SK-N-SH treated with all-trans-retinoic acid at 6 μM for 48 hours (cell line): ENCODE results near the gene CLDN16.

Experiments
- ESRRG ChIP-seq: fragments of 250-450 bp; sonication (Bioruptor Pico); IDR thresholded peaks from 2 replicates; pipeline ENCODE4 v1.6.1; 2021; ENCODE audit warnings: mild to moderate bottlenecking
- RARB ChIP-seq: fragments of 250-450 bp; sonication (Bioruptor Pico); IDR thresholded peaks from 2 replicates; pipeline ENCODE4 v1.8.0; 2021; ENCODE audit warnings: mild to moderate bottlenecking, moderate library complexity
- TSHZ2 ChIP-seq: fragments of 250-450 bp; sonication (Bioruptor Pico); IDR thresholded peaks from 2 replicates; pipeline ENCODE4 v1.5.0; 2020; ENCODE audit warnings: mild to moderate bottlenecking, moderate library complexity
- ZFP30 ChIP-seq: fragments of 450-650 bp; formaldehyde crosslinking; IDR thresholded peaks from 2 replicates; pipeline ENCODE4 v1.5.0; 2022; ENCODE audit warnings: mild to moderate bottlenecking, moderate library complexity
- TF ChIP-seq, protein P1 (sequence below): fragments of 250-450 bp; sonication (Bioruptor Pico); IDR thresholded peaks from 2 replicates; pipeline ENCODE4 v1.8.0; 2020; ENCODE audit warnings: mild to moderate bottlenecking, moderate library complexity, borderline replicate concordance

GRCh38 chr3:190361791-190362190, 26.2 kb upstream of the CLDN16 start:
- TF ChIP-seq ESRRG (CRISPR knock-in tag) (no peak), RARB (CRISPR knock-in tag) (no peak), ZFP30 (CRISPR knock-in tag) (no peak), TSHZ2 (no peak)
- TF ChIP-seq, protein P1, sequence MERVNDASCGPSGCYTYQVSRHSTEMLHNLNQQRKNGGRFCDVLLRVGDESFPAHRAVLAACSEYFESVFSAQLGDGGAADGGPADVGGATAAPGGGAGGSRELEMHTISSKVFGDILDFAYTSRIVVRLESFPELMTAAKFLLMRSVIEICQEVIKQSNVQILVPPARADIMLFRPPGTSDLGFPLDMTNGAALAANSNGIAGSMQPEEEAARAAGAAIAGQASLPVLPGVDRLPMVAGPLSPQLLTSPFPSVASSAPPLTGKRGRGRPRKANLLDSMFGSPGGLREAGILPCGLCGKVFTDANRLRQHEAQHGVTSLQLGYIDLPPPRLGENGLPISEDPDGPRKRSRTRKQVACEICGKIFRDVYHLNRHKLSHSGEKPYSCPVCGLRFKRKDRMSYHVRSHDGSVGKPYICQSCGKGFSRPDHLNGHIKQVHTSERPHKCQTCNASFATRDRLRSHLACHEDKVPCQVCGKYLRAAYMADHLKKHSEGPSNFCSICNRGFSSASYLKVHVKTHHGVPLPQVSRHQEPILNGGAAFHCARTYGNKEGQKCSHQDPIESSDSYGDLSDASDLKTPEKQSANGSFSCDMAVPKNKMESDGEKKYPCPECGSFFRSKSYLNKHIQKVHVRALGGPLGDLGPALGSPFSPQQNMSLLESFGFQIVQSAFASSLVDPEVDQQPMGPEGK (CRISPR knock-in tag): no peak
